Stimulated activated CD8-positive, alpha-beta memory T cell treated with anti-CD3 and anti-CD28 coated beads, Interleukin-15, amount 100 ng/mL, for 4 hours (primary cell): ENCODE results near the gene CHRDL2.

Source experiments
- DNase-seq, 2 donors: peaks; one replicate each; pipeline ENCODE4 v3.0.0-alpha.2; 2020; ENCODE audit warnings: low read depth in 2 of 2

The CHRDL2 gene

GRCh38 chr11:74710281-74710938, 20.8 kb downstream of the CHRDL2 start:
- DNase-seq, result no peak

- DNase-seq, result no peak
These were observed 22.1 kb downstream of the CHRDL2 start for GRCh38 chr11:74709175-74709574.

GRCh38 chr11:74707602-74708510, 23.4 kb downstream of the CHRDL2 start:
- DNase-seq, result no peak

- DNase-seq, result no peak
These were observed 24.0 kb downstream of the CHRDL2 start for GRCh38 chr11:74707182-74707581.

GRCh38 chr11:74703211-74703610, 28.0 kb downstream of the CHRDL2 start:
- DNase-seq, result no peak

GRCh38 chr11:74702383-74703007, 28.7 kb downstream of the CHRDL2 start:
- no peak for DNase-seq

GRCh38 chr11:74701351-74701750, 29.9 kb downstream of the CHRDL2 start:
- no peak for DNase-seq

GRCh38 chr11:74699615-74700396, 31.4 kb downstream of the CHRDL2 start:
- DNase-seq, result no peak

GRCh38 chr11:74697722-74698121, 33.5 kb downstream of the CHRDL2 start:
- DNase-seq, result no peak

- DNase-seq, result no peak
These were observed 34.1 kb downstream of the CHRDL2 start for GRCh38 chr11:74696939-74697675.

GRCh38 chr11:74696500-74696899, 34.7 kb downstream of the CHRDL2 start:
- no peak for DNase-seq

- DNase-seq, result no peak
These were observed 35.4 kb downstream of the CHRDL2 start for GRCh38 chr11:74695705-74696280.

- DNase-seq, result no peak
These were observed 36.9 kb downstream of the CHRDL2 start for GRCh38 chr11:74694136-74694930.

- no peak for DNase-seq
These were observed 37.7 kb downstream of the CHRDL2 start for GRCh38 chr11:74693531-74693930.

GRCh38 chr11:74691755-74692154, 39.5 kb downstream of the CHRDL2 start:
- DNase-seq, result no peak

- DNase-seq, result no peak
These were observed 41.6 kb downstream of the CHRDL2 start for GRCh38 chr11:74689666-74690065.

- DNase-seq, result no peak
These were observed 43.8 kb downstream of the CHRDL2 start for GRCh38 chr11:74687237-74688023.

- no peak for DNase-seq
These were observed 44.4 kb downstream of the CHRDL2 start for GRCh38 chr11:74686792-74687191.

GRCh38 chr11:74685905-74686304, 45.3 kb downstream of the CHRDL2 start:
- no peak for DNase-seq
